CD14-positive monocyte (primary cell): Measurements from ENCODE around the gene XAB2. TPM values are rescaled to one million over a fixed set of nuclear protein-coding genes. Genes with fewer than 3 reads are reported as not detected.

ENCODE experiments used
- DNase-seq, 3 donors: peaks; one replicate each; pipeline ENCODE4 v3.0.0-alpha.2; 2011 to 2022
- H2AFZ ChIP-seq: 2 replicates; pipeline ENCODE4 v1.6.0; 2012; ENCODE audit warnings: mild to moderate bottlenecking, low read depth, low read length, inconsistent platforms; ENCODE audit not compliant: insufficient read depth, poor library complexity, severe bottlenecking
- H3K27ac ChIP-seq, 2 donors: 1 replicate in 1 of 2; 2 replicates in 1 of 2; pipeline ENCODE4 v1.5.1; 2012 to 2013; ENCODE audit warnings: low read length in 2 of 2, control low read depth in 1 of 2, inconsistent platforms in 1 of 2, low read depth in 1 of 2, mild to moderate bottlenecking in 1 of 2
- H3K27me3 ChIP-seq, 2 donors: one replicate each; pipeline versions ENCODE4 v1.6.0 to v1.6.1; 2011 to 2013; ENCODE audit warnings: low read length in 2 of 2; ENCODE audit not compliant: control insufficient read depth in 2 of 2, insufficient read depth in 2 of 2
- H3K36me3 ChIP-seq, 2 donors: replicated peaks in 1 of 2; 1 replicate in 1 of 2; 2 replicates in 1 of 2; pipeline versions ENCODE4 v1.5.1 to v1.6.1; 2012 to 2013; ENCODE audit warnings: low read length in 2 of 2, control low read depth in 1 of 2, inconsistent platforms in 1 of 2, mild to moderate bottlenecking in 1 of 2; ENCODE audit not compliant: insufficient read depth in 2 of 2, control insufficient read depth in 1 of 2
- H3K4me1 ChIP-seq, 2 donors: 1 replicate in 1 of 2; 2 replicates in 1 of 2; pipeline versions ENCODE4 v1.5.1 to v1.6.1; 2012 to 2013; ENCODE audit warnings: low read length in 2 of 2, control low read depth in 1 of 2, inconsistent platforms in 1 of 2, mild to moderate bottlenecking in 1 of 2, moderate library complexity in 1 of 2; ENCODE audit not compliant: insufficient read depth in 2 of 2, control insufficient read depth in 1 of 2
- H3K4me2 ChIP-seq: replicated peaks from 2 replicates; pipeline ENCODE3; 2012; ENCODE audit warnings: low read length, moderate library complexity, mild to moderate bottlenecking; ENCODE audit not compliant: poor library complexity, severe bottlenecking; ENCODE audit errors: extremely low read depth
- H3K4me3 ChIP-seq, 3 experiments: fragments of 200-600 bp in 1 of 3; sonication (generic) in 1 of 3; replicated peaks in 1 of 3; 1 replicate in 2 of 3; 2 replicates in 1 of 3; pipeline ENCODE4 v1.5.1; 2011 to 2013; ENCODE audit warnings: low read length in 3 of 3, mild to moderate bottlenecking in 3 of 3, control low read depth in 2 of 3, low read depth in 2 of 3, inconsistent platforms in 1 of 3, moderate library complexity in 1 of 3
- H3K79me2 ChIP-seq: 2 replicates; pipeline ENCODE4 v1.6.0; 2012; ENCODE audit warnings: mild to moderate bottlenecking, control low read depth, inconsistent platforms, low read length, moderate library complexity; ENCODE audit not compliant: insufficient read depth
- H3K9ac ChIP-seq: 2 replicates; pipeline ENCODE4 v1.6.0; 2017; ENCODE audit warnings: low read length, mild to moderate bottlenecking; ENCODE audit not compliant: insufficient read depth, poor library complexity, severe bottlenecking
- H3K9me3 ChIP-seq, 2 donors: replicated peaks in 1 of 2; 1 replicate in 1 of 2; 2 replicates in 1 of 2; pipeline versions ENCODE4 v1.5.1 to v1.6.1; 2012 to 2013; ENCODE audit warnings: low read length in 2 of 2, control low read depth in 1 of 2; ENCODE audit not compliant: control insufficient read depth in 1 of 2, insufficient read depth in 1 of 2
- H4K20me1 ChIP-seq: 2 replicates; pipeline ENCODE4 v1.6.0; 2012; ENCODE audit warnings: mild to moderate bottlenecking, low read length, control low read depth, moderate library complexity; ENCODE audit not compliant: insufficient read depth
- H3K27ac Mint-ChIP-seq, 7 donors: one replicate each; pipeline ENCODE4 v1.8.0; 2020; ENCODE audit warnings: mild to moderate bottlenecking in 7 of 7, mixed read lengths in 7 of 7, moderate library complexity in 6 of 7, inconsistent platforms in 2 of 7
- H3K27me3 Mint-ChIP-seq, 3 donors: one replicate each; pipeline ENCODE4 v1.8.0; 2021 to 2022; ENCODE audit warnings: low read depth in 3 of 3, mild to moderate bottlenecking in 3 of 3, mixed read lengths in 3 of 3, moderate library complexity in 3 of 3, inconsistent platforms in 1 of 3
- H3K36me3 Mint-ChIP-seq, 2 donors: one replicate each; pipeline ENCODE4 v1.8.0; 2020; ENCODE audit warnings: mixed read lengths in 2 of 2, inconsistent platforms in 1 of 2, mild to moderate bottlenecking in 1 of 2
- H3K4me1 Mint-ChIP-seq: one replicate; pipeline ENCODE4 v1.8.0; 2020; ENCODE audit warnings: mild to moderate bottlenecking, mixed read lengths
- H3K4me3 Mint-ChIP-seq, 2 donors: one replicate each; pipeline ENCODE4 v1.8.0; 2020; ENCODE audit warnings: mild to moderate bottlenecking in 2 of 2, mixed read lengths in 2 of 2, moderate library complexity in 1 of 2
- H3K9me3 Mint-ChIP-seq, 7 donors: one replicate each; pipeline ENCODE4 v1.8.0; 2020 to 2022; ENCODE audit warnings: mixed read lengths in 7 of 7, mild to moderate bottlenecking in 6 of 7, moderate library complexity in 6 of 7, inconsistent platforms in 2 of 7
- CTCF ChIP-seq: fragments of 200-600 bp; IDR thresholded peaks from one replicate; pipeline ENCODE4 v1.8.0; 2022; ENCODE audit warnings: antibody characterized with exemption, mild to moderate bottlenecking
- WGBS: methylation state at CpG from one replicate; pipeline ENCODE4 v1.1.5; 2013; ENCODE audit warnings: missing lambda C conversion rate; ENCODE audit not compliant: insufficient coverage; 5-methylcytosine and 5-hydroxymethylcytosine counted together
- intact Hi-C, 2 donors: fragments of 100-400 bp; cut with micrococcal nuclease; formaldehyde crosslinking; loops; one replicate each; pipeline versions ENCODE4 v1.15.0 to v1.15.1; 2023
- polyA plus RNA-seq, 3 donors: library from polyadenylated mRNA; depleted of rRNA in 1 of 3; unstranded in 2 of 3; stranded (reverse) in 1 of 3; fragments of 300-500 nt in 2 of 3; fragments of >200 nt in 1 of 3; fragmentation: Illumina TruSeq in 2 of 3; gene quantifications; 1 replicate in 2 of 3; 2 replicates in 1 of 3; pipeline ENCODE4 v1.2.3, GENCODE V29; 2012 to 2021

Gene XAB2
- polyA plus RNA-seq, 3 donors = 4.6 to 55.7 (median 8.8) TPM

- Histone ChIP-seq H4K20me1 (no peaks in the 10 kb centered on the region), H3K4me1 (peaks cover 54 to 55% of the 10 kb centered on the region in 2 donors), H3K36me3 (peaks cover 8 to 13% of the 10 kb centered on the region in 2 donors), H3K79me2 (peaks cover 4% of the 10 kb centered on the region), H3K4me3 (no peak overlapping the region), H2AFZ (no peak overlapping the region), H3K4me2 (peak overlapping the region; percentile 40), H3K9ac (peak overlapping the region; percentile 62), H3K27ac (peak overlapping the region; percentile 85 to 91), H3K9me3 (no peaks in the 10 kb centered on the region), H3K27me3 (no peaks in the 10 kb centered on the region)
- peak overlapping the region; percentile 94 to 99 (median 98) for H3K27ac Mint-ChIP-seq
- peak; percentile 95 to 99 (median 98) for DNase-seq
- peaks cover 45% of the 10 kb centered on the region for H3K4me1 Mint-ChIP-seq
- 1% methylated on average over 20 of the region's 28 CpGs for WGBS
- peak; percentile 95 for TF ChIP-seq CTCF
- H3K4me3 Mint-ChIP-seq = peak overlapping the region; percentile 47 to 48
- peaks cover 0 to 11% (median 2%) of the 10 kb centered on the region in 3 donors for H3K27me3 Mint-ChIP-seq
- intact Hi-C loops = loop anchor here in 1 of 2 donors (10.0 kb wide), 1 partner anchor 107 kb away; no protein-coding TSS in a partner anchor
- H3K36me3 Mint-ChIP-seq = peaks cover 9 to 12% of the 10 kb centered on the region in 2 donors
- peaks cover 0 to 2% (median 0%) of the 10 kb centered on the region in 7 donors for H3K9me3 Mint-ChIP-seq
Measured at GRCh38 chr19:7652061-7652641, 22.8 kb upstream of the XAB2 start.

GRCh38 chr19:7650148-7650547 is 20.8 kb upstream of the XAB2 start:
- intact Hi-C loops = loop anchor here in 1 of 2 donors (10.0 kb wide), 1 partner anchor 105 kb away; no protein-coding TSS in a partner anchor
- WGBS = 56% methylated on average over 2 of the region's 2 CpGs
- H3K27ac Mint-ChIP-seq = peak overlapping the region in 1 of 7 donors; percentile 71

More at GRCh38 chr19:7650148-7650547, 20.8 kb upstream of the XAB2 start:
- Histone ChIP-seq H3K79me2 (peaks cover 24% of the 10 kb centered on the region), H3K36me3 (peaks cover 18 to 26% of the 10 kb centered on the region in 2 donors), H3K27ac (no peak overlapping the region), H2AFZ (no peak overlapping the region), H3K4me3 (no peak overlapping the region), H3K27me3 (no peaks in the 10 kb centered on the region), H3K4me2 (no peak overlapping the region), H3K9me3 (no peaks in the 10 kb centered on the region), H3K9ac (no peak overlapping the region), H4K20me1 (peaks cover 3% of the 10 kb centered on the region), H3K4me1 (peaks cover 55% of the 10 kb centered on the region in 2 donors)
- no peak for TF ChIP-seq CTCF
- Mint-ChIP-seq H3K36me3 (peaks cover 13 to 27% of the 10 kb centered on the region in 2 donors), H3K9me3 (no peaks in the 10 kb centered on the region), H3K27me3 (peaks cover 0 to 2% (median 2%) of the 10 kb centered on the region in 3 donors), H3K4me1 (peaks cover 44% of the 10 kb centered on the region), H3K4me3 (no peak overlapping the region)
- no peak for DNase-seq
